Measurements from ENCODE around the gene ZFYVE9. TPM values are rescaled to one million over a fixed set of nuclear protein-coding genes. Genes with fewer than 3 reads are reported as not detected.

The ZFYVE9 gene
- total RNA-seq, 4 donors from 2014 or later = 23.1 to 35.0 (median 27.7) TPM

GRCh38 chr1:52119301-52120079 is 22.4 kb upstream of the ZFYVE9 start:
- TF ChIP-seq, protein P1, sequence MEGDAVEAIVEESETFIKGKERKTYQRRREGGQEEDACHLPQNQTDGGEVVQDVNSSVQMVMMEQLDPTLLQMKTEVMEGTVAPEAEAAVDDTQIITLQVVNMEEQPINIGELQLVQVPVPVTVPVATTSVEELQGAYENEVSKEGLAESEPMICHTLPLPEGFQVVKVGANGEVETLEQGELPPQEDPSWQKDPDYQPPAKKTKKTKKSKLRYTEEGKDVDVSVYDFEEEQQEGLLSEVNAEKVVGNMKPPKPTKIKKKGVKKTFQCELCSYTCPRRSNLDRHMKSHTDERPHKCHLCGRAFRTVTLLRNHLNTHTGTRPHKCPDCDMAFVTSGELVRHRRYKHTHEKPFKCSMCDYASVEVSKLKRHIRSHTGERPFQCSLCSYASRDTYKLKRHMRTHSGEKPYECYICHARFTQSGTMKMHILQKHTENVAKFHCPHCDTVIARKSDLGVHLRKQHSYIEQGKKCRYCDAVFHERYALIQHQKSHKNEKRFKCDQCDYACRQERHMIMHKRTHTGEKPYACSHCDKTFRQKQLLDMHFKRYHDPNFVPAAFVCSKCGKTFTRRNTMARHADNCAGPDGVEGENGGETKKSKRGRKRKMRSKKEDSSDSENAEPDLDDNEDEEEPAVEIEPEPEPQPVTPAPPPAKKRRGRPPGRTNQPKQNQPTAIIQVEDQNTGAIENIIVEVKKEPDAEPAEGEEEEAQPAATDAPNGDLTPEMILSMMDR (IDR thresholded peaks at IDR 0.05) = no peak
- no peak for ATAC-seq (ENCODE audit: low FRiP score)
- no peak for DNase-seq (ENCODE audit: low spot score)

DNA sequence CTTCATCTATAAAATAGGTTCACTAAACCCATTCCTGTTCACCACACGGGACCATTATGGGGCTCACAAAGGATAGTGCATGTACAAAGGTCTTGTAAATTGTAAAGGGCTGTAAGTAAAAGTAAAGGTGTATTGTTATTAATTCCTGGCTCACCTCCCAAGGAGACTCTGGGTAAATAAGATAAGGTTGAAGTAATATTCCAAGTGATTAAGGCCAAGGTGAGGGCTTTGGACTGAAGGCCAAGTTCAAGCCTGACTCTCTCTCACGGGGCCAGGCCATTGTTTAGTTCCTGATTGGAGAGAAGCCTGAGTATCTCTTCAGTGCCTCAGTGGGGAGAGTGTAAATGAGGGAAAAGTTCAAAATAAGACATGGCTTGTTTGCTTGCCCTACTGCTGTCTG is 19.5 kb upstream of the ZFYVE9 start:
- ATAC-seq (ENCODE audit: low FRiP score) = no peak
- TF ChIP-seq, protein P1 (IDR thresholded peaks at IDR 0.05) = no peak
- DNase-seq (ENCODE audit: low spot score) = no peak

GRCh38 chr1:52123622-52124021 is 18.3 kb upstream of the ZFYVE9 start:
- TF ChIP-seq, protein P1 (IDR thresholded peaks at IDR 0.05) = no peak
- ATAC-seq (ENCODE audit: low FRiP score) (no peak), DNase-seq (ENCODE audit: low spot score) (no peak)

DNA sequence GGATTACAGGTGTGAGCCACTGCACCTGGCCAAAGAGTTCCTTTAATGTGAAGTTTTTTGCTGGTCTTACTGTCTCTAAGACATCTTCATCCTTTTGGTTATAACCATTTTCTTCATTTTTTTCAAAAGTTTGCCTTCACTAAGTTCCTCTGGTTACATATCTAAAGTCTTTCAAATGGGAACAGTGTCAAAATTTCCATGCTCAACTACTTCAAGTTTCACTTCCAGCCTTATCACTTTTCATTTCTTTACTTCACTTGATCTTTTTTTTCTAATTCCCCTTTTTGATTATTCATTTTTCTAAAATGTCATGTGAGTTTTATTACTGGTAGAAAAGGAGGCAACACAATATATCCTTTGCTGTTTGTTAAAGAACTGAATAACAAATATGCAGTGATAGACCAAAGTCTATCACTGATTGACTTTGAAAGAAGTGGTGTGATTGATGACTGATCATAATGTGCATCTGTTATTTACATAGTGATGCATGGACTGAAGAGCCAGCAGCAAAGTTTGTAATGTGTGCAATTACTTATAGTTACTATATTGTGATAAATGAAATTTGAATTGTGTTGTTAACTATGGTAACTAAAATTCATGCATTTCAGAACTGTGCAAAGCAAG is 16.0 kb upstream of the ZFYVE9 start:
- DNase-seq (ENCODE audit: low spot score) (no peak), ATAC-seq (ENCODE audit: low FRiP score) (no peak)
- TF ChIP-seq, protein P1 (IDR thresholded peaks at IDR 0.05) = no peak

- ATAC-seq (ENCODE audit: low FRiP score) (peak; percentile 70), DNase-seq (ENCODE audit: low spot score) (no peak)
- TF ChIP-seq, protein P1 (IDR thresholded peaks at IDR 0.05) = no peak
Measured at GRCh38 chr1:52127181-52128180, 14.4 kb upstream of the ZFYVE9 start.

DNA sequence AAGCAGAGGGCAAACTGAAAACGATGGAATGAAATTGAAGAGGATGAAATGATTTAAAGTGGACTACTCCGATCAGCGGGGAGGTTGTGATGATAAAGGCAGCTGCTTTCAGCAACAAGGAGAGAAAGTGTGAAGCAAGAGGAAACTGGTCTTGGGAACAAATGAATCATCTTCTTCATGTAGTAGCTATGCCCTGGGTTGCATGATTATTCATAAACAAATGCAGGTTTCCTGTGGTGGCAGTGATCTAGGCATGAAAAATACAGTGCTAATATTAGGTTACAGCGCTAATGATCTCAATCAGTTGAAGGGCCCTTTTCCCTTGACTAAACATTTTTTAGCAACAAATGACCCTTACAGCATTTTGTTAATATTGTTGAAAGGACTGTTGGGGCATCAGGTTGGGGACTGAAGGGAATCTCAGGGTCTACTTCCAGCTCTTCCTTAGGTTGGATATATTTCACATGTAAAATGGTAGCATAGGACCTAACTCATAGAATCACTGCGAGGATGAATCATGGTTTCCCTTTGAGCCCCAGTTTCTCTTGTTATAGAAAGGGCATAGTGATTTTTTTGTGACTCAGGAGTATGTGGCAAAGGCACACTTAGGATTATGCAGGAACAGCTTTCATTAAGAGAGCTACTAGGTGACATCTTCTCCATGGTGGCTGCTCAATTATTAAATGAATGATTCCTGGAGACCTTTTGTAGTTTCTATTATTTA is 1.9 kb upstream of the ZFYVE9 start:
- DNase-seq (ENCODE audit: low spot score) = no peak
- TF ChIP-seq, protein P1 (IDR thresholded peaks at IDR 0.05) = no peak

More for the DNA sequence above, 1.9 kb upstream of the ZFYVE9 start:
- ATAC-seq (ENCODE audit: low FRiP score) = peak; percentile 52
